HG03095 (cell line): ENCODE data around the gene ATRN.

Experiments used
- ATAC-seq: cut with Tn5 transposase; IDR thresholded peaks from one replicate; pipeline ENCODE4 v1.9.1; 2021; ENCODE audit warnings: moderate library complexity; ENCODE audit not compliant: unreplicated experiment

The ATRN gene

DNA sequence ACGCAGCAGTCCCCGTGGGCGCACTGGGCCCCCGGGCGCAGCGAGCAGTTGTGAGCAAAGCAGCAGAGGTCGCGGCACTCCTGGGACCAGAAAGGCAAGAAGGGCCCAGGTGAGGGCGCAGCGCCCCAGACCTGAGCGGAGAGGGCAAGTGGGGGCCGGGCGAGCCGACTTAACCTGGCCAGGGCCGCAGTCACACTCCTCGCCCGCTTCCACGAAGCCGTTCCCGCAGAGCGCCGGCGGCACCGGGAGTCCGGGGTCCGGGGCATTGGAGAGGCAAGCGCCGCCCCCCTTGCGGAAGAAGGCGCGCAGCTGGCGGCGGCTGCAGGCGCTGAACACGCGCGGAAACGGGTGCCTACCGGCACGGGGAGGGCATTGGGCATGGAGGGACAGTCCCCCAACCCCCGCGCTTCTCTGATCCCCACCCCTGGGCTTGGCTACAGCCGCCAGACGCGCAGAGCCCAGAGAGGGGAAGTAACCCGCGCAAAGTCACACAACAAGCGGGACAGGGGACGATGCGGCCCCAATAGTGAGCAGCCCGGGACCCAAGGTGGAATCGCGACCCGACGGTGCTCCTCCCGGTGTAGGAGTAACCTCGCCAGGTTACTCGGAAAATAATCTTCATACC is 201.8 kb downstream of the ATRN start:
- ATAC-seq: no peak

DNA sequence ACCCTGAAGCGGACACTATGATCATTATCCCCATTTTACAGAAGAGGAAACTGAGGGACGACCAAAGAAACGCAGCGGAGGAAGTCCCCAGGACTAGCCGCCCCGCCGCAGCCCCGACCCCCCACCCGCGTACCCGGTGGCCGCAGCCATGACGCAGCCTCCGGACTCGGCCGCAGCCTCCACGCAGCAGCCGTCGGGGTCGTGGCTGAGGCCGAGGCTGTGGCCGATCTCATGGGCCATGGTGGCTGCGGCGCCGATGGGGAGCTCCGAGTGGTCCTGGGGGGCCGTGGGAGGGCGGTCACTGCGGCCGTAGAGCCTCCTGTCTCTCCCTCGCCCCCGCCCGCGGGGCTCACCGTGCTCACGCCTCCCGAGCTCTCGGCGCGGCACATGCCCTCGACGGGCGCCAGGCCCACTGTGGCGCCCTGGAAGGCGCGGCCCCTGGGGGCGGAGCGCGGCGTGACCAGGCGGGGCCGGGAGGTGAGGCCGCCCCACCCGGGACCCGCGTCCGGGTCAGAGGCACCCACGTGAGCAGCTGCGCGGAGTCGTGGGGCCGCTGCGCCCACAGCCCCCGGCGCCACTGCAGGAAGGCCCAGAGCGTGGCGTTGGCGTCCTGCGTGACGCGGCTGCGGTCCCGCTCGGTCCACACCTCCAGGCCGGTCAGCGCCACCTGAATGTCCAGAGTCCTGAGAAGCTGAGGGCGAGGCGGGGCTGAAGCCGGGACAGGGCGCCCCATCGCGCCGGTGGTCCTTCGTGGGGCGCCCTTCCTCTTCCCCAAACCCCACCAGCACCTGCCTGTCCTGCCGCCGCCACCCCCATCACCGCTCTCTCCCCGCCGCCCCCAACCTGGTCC is 202.6 kb downstream of the ATRN start:
- ATAC-seq: no peak

DNA sequence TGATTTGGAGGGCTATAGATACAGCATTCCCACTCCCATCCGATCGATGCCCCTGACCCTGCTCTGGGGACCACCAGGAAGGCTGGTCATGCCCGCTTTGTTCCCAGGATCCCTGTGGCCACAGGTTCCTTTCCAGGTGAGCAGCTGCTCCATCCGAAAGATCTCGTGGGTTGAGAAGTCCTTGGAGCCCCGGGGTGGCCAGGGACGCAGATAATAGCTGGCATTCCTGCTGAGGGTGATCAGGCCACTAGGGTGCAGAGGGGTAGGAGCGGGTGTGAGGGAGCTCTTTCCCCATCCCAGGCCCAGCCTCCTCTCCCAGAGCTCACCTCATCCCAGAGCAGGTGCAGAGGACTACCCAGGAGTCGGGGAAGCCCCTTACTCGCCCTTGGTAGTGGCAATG is 203.6 kb downstream of the ATRN start:
- ATAC-seq: no peak

DNA sequence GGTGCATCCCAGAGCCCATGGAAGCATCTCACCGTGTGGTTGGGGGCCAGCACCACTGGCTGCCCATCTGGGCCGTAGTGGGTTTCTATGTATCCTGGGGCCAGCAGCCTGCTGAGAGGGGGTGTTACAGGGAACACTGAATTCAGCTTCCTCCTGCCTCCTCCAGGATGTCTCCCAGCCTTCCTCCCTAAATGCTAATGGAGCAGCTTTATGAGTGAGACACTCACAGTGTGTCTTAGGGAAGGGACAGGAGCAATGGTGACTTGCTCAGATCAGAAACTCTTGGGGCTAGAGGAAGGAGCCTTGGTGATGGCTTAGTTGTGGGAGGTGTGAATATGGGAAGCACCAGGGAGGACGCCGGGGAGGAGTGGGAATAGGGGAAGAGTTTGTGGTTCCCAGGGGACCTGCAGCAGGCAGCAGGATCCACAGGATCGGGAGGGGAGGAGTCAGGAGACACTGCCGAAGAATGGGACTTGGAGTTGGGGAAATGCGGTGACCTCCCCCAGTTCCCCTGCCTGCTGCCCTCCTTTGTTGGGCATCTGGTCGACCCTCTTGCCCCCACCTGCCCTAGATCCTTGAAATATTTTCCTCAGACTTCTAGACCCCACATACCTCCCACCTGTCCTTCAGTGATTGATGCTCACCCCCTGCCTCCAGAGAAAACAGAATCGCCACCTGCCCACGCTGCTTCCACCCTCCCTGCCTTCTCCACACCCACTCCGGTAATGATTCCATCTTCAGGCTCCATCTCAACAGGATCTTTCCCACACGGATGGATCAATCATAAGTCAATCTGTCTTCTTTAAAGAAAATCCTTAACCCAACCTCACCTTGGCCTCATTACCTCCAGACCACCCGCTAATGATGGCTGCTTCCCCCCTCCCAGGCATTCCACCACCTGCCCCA is 204.4 kb downstream of the ATRN start:
- no peak for ATAC-seq

DNA sequence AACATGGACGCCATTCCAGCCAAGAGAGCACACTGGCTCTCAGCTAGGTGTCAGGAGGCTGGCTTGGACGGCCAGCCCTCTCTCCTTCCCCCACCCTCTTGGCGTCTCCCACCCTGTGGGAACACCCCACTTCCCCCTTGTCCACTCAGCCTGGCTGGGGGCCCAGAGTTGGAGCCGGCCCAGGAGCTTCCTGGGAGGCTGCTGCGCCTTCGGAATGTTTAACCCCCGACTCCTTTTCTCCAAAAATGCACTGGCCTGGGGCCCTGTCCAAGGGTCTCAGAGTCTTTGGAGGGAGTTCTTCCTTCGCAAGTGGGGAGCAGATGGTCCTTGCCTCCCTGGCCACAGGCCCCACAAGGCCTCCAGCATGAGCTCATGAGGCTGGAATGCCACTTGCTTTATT is 206.9 kb downstream of the ATRN start:
- ATAC-seq: no peak

DNA sequence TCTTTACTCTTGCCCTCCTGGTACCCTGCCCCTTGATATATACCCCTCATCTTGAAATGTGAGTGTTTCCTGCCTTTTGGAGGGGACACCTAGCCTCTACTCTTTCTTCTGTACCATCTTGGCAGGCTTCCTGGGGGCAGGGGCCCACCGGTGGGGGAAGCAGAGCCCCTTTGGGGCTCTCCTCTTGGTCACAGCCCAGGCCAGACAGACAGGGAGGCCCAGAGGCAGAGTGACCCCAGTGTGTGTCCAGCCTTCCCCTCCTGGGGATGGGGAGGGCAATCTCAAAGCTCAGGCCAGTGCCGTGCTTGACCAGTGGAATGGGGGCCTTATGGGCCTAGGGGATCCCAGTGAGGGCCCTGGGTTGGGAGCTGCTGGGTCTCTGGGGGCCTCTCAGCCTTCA is 207.4 kb downstream of the ATRN start:
- ATAC-seq: no peak

DNA sequence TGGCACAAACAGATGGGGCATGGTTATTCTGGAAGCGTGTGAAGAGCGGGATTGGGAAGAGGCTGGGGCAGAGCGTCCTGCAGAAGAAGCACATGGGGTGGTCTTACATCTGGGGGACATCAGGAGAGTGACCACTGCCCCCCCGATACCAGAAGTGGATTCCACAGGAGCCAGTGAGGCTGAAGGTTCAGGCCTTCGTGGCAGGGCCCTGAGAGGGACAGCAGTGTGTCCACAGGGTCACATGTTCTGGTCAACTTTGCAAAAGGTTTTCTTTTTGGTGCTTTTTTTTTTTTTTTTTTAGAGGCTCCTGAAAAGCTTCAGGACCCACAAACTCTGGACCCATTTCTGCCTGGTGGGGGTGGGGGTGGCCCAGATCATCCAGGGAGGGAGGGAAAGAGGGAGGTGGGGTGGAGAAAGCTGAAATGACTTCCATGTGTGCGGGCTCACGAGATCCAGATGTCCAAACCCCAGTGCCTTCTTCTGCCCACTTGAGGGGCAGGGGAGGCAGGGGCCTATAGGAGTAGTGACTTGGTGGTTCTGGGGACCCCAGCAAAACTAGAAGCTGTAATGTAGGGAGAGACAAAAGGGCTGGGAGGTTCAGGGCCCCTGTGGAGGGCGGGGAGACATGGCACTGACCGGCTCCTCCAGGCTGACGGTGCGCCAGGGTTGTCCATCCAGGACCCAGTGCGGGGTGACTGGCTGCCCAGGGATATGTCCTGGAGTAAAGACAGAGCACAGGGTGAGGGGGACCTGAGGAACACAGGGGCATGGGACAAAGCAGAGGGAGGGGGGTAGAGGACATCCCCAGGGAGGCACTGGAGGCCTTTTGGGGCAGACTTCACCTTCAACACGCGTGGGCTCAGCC is 208.3 kb downstream of the ATRN start:
- no peak for ATAC-seq

DNA sequence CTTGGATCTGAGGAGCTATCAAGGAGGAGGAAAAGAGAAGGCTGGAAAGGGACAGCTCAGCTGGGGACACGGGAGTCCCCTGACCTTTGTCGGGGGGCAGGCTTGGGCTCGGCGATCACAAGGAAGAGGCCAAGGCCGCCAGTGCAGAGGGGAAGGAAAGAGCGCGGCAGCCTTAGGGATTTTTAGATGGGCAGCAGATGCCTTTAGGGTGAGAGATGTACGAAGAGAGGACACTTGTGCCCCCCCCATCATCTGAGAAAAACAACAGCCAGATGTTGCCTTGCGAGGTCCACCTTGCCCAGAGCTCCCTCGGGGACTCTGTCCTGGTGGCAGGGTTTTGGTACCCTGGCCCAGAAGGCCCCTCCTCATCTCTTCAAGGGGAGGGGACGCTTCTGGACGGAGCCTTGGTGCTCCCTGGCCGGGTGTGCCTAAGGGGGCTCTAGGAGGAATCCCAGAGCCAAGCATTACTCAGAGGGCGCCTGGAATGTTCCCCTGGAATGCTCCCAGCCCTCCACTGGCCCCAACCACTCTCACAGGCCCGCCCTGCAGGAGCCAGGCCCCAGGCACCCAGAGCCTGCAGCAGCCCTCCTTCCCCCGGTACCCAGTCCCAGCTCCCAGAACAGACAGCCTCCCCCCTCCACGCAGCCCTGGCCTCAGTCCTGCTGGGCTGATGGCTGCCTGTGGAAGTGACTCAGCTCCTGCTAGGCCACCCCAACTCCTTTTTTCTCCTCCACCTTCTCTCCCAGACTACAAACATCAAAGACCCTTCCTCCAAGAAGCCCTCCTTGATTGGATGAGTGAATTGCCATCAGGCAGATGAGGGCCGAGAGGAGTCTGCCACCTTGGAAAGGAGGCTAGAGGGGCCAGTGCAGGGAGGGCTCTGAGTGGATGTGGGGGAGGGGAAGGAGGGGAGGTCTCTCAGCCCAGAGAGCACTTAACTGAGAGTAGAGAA is 209.2 kb downstream of the ATRN start:
- no peak for ATAC-seq

DNA sequence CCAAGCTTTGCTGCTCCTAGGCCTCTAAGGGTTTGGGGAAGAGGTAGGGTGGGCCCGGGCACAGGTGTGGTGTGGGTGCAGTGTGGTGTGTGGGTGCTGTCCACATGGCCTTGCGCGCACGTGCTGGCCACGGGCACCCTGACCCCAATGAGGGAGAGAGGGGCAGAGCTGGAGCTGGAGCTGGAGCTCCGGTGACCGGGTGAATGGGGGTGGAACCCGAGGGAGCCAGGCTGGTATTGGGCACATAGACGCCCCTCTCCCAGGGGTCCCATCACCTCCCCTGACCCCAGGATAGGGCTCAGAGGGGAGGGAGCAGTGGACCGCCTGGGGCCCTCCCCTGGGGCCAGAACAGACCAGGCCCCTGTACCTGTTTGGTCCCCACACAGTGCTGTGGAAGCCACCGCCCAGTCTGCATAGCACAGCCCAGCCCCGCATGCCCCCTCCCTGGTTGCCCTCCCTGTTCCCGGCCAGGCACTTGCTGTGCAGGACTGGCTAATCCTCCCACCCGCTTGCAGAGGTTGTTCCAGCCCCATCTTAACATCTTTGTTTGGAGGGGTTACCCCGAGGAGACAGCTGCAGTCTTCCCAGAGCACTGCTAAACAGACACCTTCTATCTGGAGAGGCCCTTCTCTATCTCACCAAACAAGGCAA is 210.0 kb downstream of the ATRN start:
- ATAC-seq: no peak

DNA sequence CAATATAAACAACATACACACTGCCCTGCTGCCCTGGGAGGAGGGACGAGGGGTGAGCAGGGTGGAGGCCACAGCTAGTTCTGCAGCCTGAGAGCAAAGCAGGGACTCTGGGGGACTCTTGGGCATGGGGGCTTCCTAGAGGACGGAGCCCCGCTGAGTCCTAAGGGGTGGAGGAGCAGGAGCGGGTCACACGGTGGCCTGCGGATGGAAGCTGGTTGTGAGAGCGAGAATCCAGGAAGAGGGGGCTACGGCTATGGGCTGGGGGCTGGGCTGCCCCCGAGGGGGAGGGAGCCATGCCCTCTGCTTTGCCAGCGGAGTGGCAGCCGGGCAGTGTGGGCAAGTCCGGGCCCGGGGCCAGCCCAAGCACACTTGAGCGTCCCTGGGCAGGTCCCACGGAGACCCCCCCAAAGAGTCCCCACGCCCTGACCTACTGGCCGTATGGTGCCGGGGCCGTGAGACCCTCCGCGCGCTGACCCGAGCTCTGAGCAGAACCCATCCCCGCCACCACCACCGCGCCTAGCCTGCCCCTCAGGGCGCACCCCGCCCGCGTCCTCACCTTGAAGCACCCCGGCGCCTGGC is 210.6 kb downstream of the ATRN start:
- no peak for ATAC-seq

DNA sequence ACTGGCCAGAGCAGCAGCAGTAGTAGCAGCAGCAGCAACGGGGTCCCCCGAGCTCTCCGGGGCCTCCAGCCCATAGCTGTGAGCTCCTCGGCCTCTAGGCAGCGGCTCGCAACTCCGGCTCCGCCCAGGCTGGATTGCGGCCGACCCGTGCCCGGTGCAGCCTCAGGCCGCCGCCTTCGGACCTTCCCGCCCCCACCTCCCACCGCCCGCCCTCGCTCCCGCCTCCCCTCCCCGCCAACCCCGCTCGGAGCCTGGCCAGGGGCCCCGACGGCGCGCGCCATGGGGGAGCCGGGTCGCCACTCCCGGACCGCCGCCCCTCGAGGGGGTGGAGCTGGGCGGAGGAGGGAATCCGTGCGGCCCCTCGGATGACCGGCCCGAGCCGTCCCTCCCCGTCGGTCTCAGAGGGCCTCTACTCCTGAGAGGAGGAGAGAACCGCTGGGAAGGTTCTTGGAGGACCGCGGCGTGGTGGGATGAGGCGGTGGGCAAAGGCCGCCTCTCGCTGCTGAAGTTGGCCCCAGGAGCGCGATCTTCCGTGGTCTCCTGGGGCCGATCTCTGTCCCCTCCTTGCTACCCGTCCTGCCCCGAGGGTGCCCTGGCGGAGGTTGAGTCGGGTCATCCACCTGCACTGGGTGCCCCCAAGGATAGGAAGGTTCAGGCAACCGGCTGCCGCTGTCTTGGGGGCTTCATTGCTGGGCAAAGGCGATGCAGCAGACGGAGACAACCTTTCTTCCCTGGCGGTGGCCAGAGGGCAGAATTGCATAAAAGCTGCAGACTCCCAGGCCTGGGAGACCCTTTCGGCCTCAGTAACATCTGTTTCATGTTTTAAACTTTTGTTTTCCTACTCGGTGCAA is 211.3 kb downstream of the ATRN start, which contains the start of gene ADAM33:
TSS of gene ADAM33 (minus strand) at position 80 of the 851 bp plus-strand sequence. CDS start at position 74, 6 bp downstream.
- ATAC-seq: no peak

DNA sequence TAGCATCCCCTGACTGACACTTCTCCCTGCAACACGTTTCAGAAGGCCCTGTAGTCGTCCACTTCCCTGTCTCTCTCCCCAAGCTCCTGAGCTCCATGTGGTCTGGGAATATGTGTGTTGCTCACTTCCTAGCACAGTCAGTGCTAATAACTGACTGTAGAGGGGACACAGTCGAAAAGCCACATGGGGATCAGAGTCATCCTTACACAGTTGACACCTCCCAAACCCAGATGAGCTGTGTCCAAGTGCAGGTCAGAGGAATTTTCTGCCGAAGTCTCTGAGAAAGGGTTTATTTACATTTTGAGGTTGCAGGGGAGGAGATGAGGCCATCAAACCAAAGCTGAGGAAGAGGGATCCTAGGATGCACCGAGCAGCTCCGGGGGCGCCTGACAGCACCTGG is 214.5 kb downstream of the ATRN start:
- ATAC-seq: no peak

DNA sequence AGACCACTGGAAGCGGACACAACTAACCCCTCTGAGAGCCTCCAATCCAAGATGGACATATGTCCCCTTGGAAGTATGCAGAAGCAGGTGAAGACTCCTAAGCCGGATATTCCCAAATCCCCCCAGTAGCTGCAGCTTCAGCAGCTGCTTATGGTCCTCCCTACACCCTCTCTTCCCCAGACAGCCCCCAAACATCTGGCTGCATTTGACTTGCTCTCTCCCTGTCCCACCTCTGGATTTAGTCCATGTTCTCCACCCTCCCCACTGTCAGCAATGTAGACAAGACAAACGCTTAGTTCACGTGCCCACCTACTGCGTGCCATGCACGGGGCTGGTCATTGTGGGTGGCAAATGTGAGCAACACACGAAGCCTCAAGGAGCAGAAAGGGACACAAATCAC is 215.6 kb downstream of the ATRN start:
- ATAC-seq: no peak

DNA sequence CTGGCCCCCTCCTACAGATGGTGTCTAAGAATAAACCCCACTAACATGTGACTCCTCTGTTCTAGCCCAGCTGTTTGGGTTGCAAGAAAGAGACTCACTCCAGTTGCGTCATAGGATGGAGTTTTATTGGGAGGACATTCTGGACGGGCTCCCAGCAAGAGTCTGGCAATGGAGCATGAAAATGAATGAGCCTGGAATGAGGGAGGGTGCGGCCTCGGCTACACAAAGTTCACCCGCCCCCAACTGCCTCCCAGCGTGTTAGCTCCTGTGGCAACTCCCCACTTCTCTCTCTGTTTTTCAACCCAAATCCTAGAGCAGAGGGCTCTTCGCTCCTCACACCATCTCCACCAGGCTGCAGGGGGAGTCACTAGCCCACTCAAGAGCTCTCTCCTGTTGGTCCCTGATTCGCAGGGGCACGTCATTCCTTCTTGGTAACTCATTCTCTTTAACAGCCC is 216.1 kb downstream of the ATRN start:
- no peak for ATAC-seq

DNA sequence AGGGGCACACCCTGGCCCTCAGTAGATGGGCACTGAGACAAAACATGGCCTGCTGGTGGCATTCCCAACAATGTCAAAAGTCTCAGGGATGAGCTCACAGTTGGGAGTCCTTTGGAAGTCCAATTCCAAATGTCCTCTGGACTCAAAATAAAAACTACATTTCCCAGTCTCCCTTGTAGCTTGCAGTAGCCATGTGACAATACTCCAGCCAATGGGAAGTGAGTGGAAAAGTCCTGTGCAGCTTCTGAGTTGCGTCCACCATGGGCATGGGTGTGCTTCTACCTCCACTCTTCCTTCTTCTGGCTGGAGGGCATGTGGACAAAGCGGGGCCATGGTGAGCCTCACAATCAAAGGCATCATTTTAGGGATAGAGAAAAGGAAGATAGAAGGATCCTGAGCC is 216.8 kb downstream of the ATRN start:
- ATAC-seq: no peak

DNA sequence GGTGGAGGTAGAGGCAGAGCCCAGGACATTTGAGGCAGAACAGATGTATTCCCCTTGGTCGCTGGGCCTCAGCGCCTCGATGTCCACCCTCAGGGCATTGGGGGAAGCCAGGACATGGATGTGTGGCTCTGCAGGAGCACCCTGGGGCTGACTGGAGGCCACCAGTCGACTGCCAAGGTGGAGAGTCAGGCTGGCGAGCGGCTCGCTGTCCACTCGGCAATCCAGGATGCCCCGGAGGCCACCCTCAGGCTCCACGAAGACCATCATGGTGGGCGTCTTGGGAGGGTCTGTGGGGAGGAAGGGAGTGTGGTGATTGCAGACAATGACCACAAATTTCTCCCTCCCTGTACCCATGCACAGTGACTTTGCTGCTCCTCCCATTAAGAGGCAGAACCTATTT is 219.2 kb downstream of the ATRN start:
- no peak for ATAC-seq

DNA sequence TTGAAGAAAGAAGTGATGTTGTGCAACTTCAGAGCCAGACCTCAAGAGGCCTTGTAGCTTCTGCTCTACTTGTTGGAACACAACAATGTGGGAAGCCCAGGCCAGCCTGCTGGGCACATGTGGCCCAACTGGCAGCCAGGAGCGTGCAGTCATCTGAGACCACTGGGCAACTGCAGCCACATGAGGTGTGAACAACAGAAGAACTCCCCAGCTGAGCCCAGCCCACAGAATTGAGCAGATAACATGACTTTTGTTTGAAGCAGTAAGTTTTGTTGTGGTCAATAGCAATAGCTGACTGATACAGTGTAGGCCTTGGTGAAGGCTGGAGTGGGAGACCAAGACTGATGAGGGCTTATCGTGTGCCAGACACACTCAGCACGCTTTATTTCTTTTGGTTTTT is 219.6 kb downstream of the ATRN start:
- no peak for ATAC-seq

DNA sequence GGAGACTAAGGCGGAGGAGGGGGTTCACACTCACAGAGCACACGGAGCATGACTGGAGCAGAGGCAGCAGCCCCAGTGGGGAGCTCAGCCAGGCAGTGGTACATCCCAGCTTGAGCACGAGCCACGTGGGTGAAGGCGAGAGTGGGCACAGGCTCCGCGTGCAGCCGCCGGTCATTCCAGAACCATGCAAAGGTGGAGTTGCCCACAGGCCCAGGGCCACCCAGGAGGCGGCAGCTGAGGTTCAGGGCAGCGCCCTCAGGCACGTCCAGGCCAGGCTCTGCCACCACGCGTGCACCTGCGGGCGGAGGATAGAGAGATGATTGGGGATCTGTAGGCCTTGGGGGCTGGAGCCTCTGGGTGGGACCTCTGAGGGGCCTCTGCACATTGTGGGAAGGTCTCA is 220.5 kb downstream of the ATRN start:
- ATAC-seq: no peak
